Upper lobe of right lung (tissue), 1 donor: ENCODE data around the gene KCTD5. TPM values are rescaled to one million over a fixed set of nuclear protein-coding genes. Genes with fewer than 3 reads are reported as not detected.

Source experiments
- ATAC-seq: fragments of 200-7000 bp; cut with Tn5 transposase; one replicate; pipeline ENCODE4 v1.9.1; 2020; ENCODE audit warnings: mild to moderate bottlenecking, moderate library complexity
- DNase-seq: peaks from one replicate; pipeline ENCODE4 v3.0.0-alpha.2; 2020
- H3K27ac ChIP-seq: fragments of 200-600 bp; one replicate; pipeline ENCODE4 v1.8.0; 2022
- H3K27me3 ChIP-seq: fragments of 200-600 bp; one replicate; pipeline ENCODE4 v1.8.0; 2022; ENCODE audit warnings: mild to moderate bottlenecking
- H3K36me3 ChIP-seq: fragments of 200-600 bp; one replicate; pipeline ENCODE4 v1.8.0; 2022
- H3K4me1 ChIP-seq: fragments of 200-600 bp; one replicate; pipeline ENCODE4 v1.8.0; 2022
- H3K4me3 ChIP-seq: fragments of 200-600 bp; one replicate; pipeline ENCODE4 v1.8.0; 2022; ENCODE audit warnings: mild to moderate bottlenecking
- H3K9me3 ChIP-seq: fragments of 200-600 bp; one replicate; pipeline ENCODE4 v1.8.0; 2022
- intact Hi-C: fragments of 100-400 bp; cut with DNase I; formaldehyde crosslinking; loops from one replicate; pipeline ENCODE4 v1.11.0; 2022
- total RNA-seq: library from RNA; stranded (reverse); fragmentation: NEBNext Ultra II Directional; extraction: Animal tissue kit (Norgen Biotek cat#: 25700); gene quantifications from one replicate; pipeline ENCODE4 v1.2.1, GENCODE V29; 2021
- TF ChIP-seq, protein P1 (sequence below): fragments of 200-600 bp; IDR thresholded peaks from one replicate; pipeline ENCODE4 v1.8.0; 2022; ENCODE audit warnings: antibody characterized with exemption
- donor health status: DM: no; HTN: yes; CAD: no; lungs with severe emphysema.

The KCTD5 gene
- total RNA-seq, 1 donor from 2014 or later = 23.8 TPM

DNA sequence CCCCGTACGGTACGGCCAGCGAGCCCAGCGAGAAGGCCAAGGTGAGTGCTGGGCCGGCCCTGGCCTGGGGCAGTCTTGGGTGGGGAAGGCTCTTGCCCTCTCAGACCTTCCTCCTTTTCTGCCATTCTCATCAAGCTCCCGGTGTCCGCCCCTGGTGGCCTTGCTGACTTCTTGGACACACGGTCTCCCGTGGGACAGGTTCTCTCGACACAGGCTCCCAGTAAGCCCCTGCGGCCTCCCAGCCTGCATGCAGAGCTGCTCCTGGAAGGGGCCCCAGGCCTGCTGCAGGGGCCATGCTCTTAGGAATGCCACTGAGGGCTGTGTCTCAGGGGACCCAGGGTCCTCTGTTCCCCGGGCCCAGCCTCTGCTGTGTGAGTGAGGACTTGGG is 20.1 kb downstream of the KCTD5 start:
- no peak for DNase-seq
- TF ChIP-seq, protein P1, sequence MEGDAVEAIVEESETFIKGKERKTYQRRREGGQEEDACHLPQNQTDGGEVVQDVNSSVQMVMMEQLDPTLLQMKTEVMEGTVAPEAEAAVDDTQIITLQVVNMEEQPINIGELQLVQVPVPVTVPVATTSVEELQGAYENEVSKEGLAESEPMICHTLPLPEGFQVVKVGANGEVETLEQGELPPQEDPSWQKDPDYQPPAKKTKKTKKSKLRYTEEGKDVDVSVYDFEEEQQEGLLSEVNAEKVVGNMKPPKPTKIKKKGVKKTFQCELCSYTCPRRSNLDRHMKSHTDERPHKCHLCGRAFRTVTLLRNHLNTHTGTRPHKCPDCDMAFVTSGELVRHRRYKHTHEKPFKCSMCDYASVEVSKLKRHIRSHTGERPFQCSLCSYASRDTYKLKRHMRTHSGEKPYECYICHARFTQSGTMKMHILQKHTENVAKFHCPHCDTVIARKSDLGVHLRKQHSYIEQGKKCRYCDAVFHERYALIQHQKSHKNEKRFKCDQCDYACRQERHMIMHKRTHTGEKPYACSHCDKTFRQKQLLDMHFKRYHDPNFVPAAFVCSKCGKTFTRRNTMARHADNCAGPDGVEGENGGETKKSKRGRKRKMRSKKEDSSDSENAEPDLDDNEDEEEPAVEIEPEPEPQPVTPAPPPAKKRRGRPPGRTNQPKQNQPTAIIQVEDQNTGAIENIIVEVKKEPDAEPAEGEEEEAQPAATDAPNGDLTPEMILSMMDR = no peak
- Histone ChIP-seq H3K36me3 (peaks cover 74% of the 10 kb centered on the region), H3K27ac (no peak overlapping the region), H3K4me1 (no peaks in the 10 kb centered on the region), H3K4me3 (no peak overlapping the region), H3K9me3 (no peaks in the 10 kb centered on the region), H3K27me3 (no peaks in the 10 kb centered on the region)
- intact Hi-C loops = no loop called here
- no peak for ATAC-seq

DNA sequence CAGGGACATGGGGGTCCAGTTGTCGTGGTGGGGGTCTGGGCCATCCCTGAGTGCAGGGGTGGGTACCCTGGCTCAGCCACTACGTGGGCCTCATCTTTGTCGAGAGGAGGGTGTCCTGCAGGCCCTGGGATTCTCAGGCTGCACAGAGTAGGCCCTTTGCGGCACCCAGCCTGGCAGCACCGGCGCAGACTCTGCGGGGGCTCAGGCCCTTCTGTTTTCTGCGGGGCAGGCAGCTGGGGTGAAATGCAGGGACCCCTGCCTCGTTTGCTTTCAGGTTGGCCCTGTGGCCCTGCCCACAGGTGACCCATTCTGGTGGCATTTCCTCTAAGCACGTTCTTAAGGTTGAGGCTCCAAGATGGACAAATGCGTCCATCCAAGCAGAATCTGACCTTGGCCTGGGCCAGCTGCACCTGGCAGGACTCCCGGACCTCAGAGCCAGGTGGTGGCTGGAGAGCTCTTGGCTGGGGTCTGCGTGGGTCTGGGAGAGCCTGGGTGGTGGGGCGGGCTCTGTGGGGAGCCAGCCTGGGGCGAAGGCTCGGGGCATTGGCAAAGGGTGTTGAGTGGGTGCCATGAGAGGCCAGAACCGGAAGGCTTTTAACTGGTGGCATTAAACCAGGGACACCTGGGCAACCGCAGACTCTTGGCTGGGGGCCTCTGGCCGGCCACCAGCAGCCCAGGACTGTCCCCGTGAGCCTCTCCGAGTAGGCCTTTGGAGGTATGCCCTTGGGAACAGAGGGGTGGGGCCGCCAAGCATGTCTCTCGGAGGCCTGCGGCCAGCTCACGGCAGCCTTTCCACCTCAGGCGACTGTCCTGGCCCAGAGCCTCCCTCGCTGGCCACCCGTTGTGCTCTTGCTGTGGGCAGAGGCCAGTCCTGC is 20.8 kb downstream of the KCTD5 start:
- intact Hi-C loops = no loop called here
- no peak overlapping the region for H3K27ac ChIP-seq
- peaks cover 74% of the 10 kb centered on the region for H3K36me3 ChIP-seq

DNA sequence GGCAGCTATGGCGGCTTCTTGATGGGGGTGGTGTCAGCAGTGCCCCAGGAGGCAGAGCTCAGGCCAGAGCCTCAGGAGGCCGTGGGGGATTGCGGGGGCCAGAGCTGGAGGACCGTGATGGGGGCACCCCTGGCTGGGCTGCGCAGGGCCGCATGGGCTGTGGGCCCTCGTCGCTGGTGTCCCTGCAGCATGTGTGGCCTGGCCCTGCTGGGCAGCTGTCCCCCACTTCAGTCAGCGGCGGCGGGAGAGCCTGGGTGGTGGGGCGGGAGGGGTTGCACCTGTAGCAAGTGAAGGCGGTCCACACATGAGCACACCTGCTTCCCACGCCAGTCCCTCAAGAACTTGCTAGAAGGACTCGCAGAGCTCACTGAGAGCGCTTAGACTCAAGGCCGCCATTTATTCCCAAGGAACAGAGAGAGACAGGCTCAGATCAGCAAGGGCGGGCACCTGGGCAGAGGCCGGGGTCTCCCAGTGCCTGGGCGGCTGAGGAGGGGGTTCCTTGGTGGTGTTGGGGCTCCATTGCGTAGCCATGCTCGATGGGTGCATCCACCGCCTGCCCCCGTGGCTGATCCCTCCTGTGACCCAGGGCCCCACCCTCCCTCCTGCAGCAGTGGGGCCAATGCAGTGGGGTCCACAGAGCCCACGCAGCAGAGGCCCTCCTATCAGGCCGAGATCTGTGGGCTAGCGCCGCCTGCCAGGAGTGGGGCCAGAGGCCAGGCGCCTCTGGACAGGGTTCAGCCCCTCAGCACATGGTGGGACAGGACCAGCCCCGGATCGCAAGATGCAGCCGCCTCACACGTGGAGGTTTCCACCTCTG is 22.1 kb downstream of the KCTD5 start:
- ATAC-seq = no peak
- Histone ChIP-seq H3K27me3 (no peaks in the 10 kb centered on the region), H3K9me3 (no peaks in the 10 kb centered on the region), H3K4me1 (no peaks in the 10 kb centered on the region), H3K27ac (no peak overlapping the region), H3K4me3 (no peak overlapping the region), H3K36me3 (peaks cover 74% of the 10 kb centered on the region)
- no peak for DNase-seq
- intact Hi-C loops = no loop called here
- TF ChIP-seq, protein P1 = no peak

More for the DNA sequence above, 20.8 kb downstream of the KCTD5 start:
- TF ChIP-seq, protein P1 = no peak
- no peaks in the 10 kb centered on the region for H3K9me3 ChIP-seq
- no peak for DNase-seq
- no peak overlapping the region for H3K4me3 ChIP-seq
- H3K4me1 ChIP-seq = no peaks in the 10 kb centered on the region
- H3K27me3 ChIP-seq = no peaks in the 10 kb centered on the region
- ATAC-seq = no peak

GRCh38 chr16:2704983-2705275 is 22.6 kb downstream of the KCTD5 start:
- TF ChIP-seq, protein P1 = no peak

GRCh38 chr16:2705351-2705750 is 23.0 kb downstream of the KCTD5 start:
- Histone ChIP-seq H3K4me1 (no peaks in the 10 kb centered on the region), H3K27me3 (no peaks in the 10 kb centered on the region), H3K9me3 (no peaks in the 10 kb centered on the region), H3K4me3 (no peak overlapping the region), H3K27ac (no peak overlapping the region), H3K36me3 (peaks cover 71% of the 10 kb centered on the region)
- no peak for DNase-seq
- TF ChIP-seq, protein P1 = no peak
- no peak for ATAC-seq
- intact Hi-C loops = no loop called here

More at GRCh38 chr16:2704983-2705275, 22.6 kb downstream of the KCTD5 start:
- intact Hi-C loops = no loop called here
- Histone ChIP-seq H3K36me3 (peaks cover 74% of the 10 kb centered on the region), H3K4me3 (no peak overlapping the region), H3K4me1 (no peaks in the 10 kb centered on the region), H3K27ac (no peak overlapping the region), H3K9me3 (no peaks in the 10 kb centered on the region), H3K27me3 (no peaks in the 10 kb centered on the region)
- DNase-seq (no peak), ATAC-seq (no peak)
